Panc1 (cell line): Measurements from ENCODE around the gene PARD3.

Experiments used
- POLR2AphosphoS5 ChIP-seq: IDR thresholded peaks from 2 replicates; pipeline ENCODE4 v1.6.1; 2012; ENCODE audit warnings: mild to moderate bottlenecking, low read depth, low read length, moderate library complexity
- TF ChIP-seq, protein P1 (sequence below): fragments of 450-650 bp; IDR thresholded peaks from 2 replicates; pipeline ENCODE4 v1.5.1; 2017; ENCODE audit warnings: mild to moderate bottlenecking
- TF ChIP-seq, protein P2 (sequence below), 2 experiments: IDR thresholded peaks; 2 replicates each; pipeline ENCODE4 v1.6.1; 2011 to 2012; ENCODE audit warnings: low read depth in 2 of 2, control low read depth in 1 of 2, low read length in 1 of 2, mild to moderate bottlenecking in 1 of 2, moderate library complexity in 1 of 2; ENCODE audit not compliant: insufficient read depth in 1 of 2

DNA sequence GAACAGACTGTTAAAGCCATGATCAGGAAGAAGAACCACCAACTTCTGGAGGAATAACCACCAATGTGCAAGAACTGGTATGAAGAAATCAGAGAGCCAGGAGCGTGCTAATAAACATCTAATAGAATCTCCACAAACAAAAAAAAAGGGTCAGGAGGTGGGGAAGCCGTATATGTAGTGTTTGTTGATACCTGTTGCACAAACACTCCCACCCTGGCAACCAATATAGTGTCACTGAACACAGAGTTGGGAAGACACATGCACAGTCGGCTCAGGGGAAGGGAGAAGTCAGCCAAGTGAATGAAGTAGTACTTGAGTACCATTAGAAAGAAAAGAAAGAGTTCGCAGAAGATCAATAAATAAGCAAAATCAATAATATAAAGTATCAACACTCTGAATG is 400.1 kb downstream of the PARD3 start:
- TF ChIP-seq, protein P1, sequence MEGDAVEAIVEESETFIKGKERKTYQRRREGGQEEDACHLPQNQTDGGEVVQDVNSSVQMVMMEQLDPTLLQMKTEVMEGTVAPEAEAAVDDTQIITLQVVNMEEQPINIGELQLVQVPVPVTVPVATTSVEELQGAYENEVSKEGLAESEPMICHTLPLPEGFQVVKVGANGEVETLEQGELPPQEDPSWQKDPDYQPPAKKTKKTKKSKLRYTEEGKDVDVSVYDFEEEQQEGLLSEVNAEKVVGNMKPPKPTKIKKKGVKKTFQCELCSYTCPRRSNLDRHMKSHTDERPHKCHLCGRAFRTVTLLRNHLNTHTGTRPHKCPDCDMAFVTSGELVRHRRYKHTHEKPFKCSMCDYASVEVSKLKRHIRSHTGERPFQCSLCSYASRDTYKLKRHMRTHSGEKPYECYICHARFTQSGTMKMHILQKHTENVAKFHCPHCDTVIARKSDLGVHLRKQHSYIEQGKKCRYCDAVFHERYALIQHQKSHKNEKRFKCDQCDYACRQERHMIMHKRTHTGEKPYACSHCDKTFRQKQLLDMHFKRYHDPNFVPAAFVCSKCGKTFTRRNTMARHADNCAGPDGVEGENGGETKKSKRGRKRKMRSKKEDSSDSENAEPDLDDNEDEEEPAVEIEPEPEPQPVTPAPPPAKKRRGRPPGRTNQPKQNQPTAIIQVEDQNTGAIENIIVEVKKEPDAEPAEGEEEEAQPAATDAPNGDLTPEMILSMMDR: no peak
- TF ChIP-seq POLR2AphosphoS5: no peak
- TF ChIP-seq, protein P2, sequence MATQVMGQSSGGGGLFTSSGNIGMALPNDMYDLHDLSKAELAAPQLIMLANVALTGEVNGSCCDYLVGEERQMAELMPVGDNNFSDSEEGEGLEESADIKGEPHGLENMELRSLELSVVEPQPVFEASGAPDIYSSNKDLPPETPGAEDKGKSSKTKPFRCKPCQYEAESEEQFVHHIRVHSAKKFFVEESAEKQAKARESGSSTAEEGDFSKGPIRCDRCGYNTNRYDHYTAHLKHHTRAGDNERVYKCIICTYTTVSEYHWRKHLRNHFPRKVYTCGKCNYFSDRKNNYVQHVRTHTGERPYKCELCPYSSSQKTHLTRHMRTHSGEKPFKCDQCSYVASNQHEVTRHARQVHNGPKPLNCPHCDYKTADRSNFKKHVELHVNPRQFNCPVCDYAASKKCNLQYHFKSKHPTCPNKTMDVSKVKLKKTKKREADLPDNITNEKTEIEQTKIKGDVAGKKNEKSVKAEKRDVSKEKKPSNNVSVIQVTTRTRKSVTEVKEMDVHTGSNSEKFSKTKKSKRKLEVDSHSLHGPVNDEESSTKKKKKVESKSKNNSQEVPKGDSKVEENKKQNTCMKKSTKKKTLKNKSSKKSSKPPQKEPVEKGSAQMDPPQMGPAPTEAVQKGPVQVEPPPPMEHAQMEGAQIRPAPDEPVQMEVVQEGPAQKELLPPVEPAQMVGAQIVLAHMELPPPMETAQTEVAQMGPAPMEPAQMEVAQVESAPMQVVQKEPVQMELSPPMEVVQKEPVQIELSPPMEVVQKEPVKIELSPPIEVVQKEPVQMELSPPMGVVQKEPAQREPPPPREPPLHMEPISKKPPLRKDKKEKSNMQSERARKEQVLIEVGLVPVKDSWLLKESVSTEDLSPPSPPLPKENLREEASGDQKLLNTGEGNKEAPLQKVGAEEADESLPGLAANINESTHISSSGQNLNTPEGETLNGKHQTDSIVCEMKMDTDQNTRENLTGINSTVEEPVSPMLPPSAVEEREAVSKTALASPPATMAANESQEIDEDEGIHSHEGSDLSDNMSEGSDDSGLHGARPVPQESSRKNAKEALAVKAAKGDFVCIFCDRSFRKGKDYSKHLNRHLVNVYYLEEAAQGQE (IDR thresholded peaks at IDR 0.05; ENCODE audit: insufficient read depth in 1 of 2, low read depth in 2 of 2, low read length in 1 of 2): no peak
